Panc1 (cell line): Measurements from ENCODE around the gene ANKRD55. TPM values are rescaled to one million over a fixed set of nuclear protein-coding genes. Genes with fewer than 3 reads are reported as not detected.
"Not testable (repeated sequence)": the region's sequence is repeated elsewhere in the genome, so short reads cannot be mapped to it uniquely, and the experiment has no call there.

Source experiments
- ATAC-seq: fragments of 200-7000 bp; cut with Tn5 transposase; 2 replicates; pipeline ENCODE4 v1.9.1; 2020; ENCODE audit warnings: mild to moderate bottlenecking, moderate library complexity
- BruUV-seq: library from RNA; stranded (reverse); fragments of 400-500 nt; replicated peaks from 2 replicates; lab custom pipeline; 2021; lab: Mats Ljungman, UMichigan
- CTCF ChIA-PET: fragments of 300-600 bp; sonication (Branson Sonifier 250); formaldehyde crosslinking; loops from one replicate; lab custom pipeline; 2022; ENCODE audit warnings: antibody characterized with exemption; lab: Charles Lee
- POLR2A ChIA-PET: fragments of 300-600 bp; sonication (Branson Sonifier 250); formaldehyde crosslinking; loops from one replicate; lab custom pipeline; 2022; ENCODE audit warnings: antibody characterized with exemption; lab: Charles Lee
- DNase-seq: peaks from one replicate; pipeline ENCODE4 v3.0.0-alpha.2; 2010; ENCODE audit warnings: low read depth, low spot score
- H3K27ac ChIP-seq: 2 replicates; pipeline ENCODE4 v1.5.1; 2011; ENCODE audit warnings: mild to moderate bottlenecking, low read length, inconsistent platforms
- H3K27me3 ChIP-seq: fragments of 200-500 bp; sonication (Bioruptor generic); 2 replicates; pipeline ENCODE4 v1.6.0; 2014; ENCODE audit warnings: low read length, inconsistent platforms; ENCODE audit not compliant: control insufficient read depth, insufficient read depth
- H3K36me3 ChIP-seq: fragments of 200-500 bp; sonication (Bioruptor generic); 2 replicates; pipeline ENCODE4 v1.5.1; 2014; ENCODE audit warnings: inconsistent platforms, mild to moderate bottlenecking, low read length, moderate library complexity; ENCODE audit not compliant: control insufficient read depth, insufficient read depth
- H3K4me1 ChIP-seq: 2 replicates; pipeline ENCODE4 v1.5.1; 2011; ENCODE audit warnings: inconsistent platforms, mild to moderate bottlenecking, low read length, moderate library complexity; ENCODE audit not compliant: control insufficient read depth, insufficient read depth
- H3K4me3 ChIP-seq, 2 experiments: 2 replicates each; pipeline ENCODE4 v1.5.1; 2011 to 2012; ENCODE audit warnings: low read depth in 2 of 2, low read length in 2 of 2, mild to moderate bottlenecking in 2 of 2, inconsistent platforms in 1 of 2, moderate library complexity in 1 of 2
- H3K9me3 ChIP-seq: fragments of 200-500 bp; sonication (Bioruptor generic); 2 replicates; pipeline ENCODE4 v1.5.1; 2014; ENCODE audit warnings: low read depth, mild to moderate bottlenecking, inconsistent platforms, low read length, moderate library complexity; ENCODE audit not compliant: control insufficient read depth, insufficient read depth
- CTCF ChIP-seq: fragments of 450-650 bp; IDR thresholded peaks from 2 replicates; pipeline ENCODE4 v1.5.1; 2017; ENCODE audit warnings: mild to moderate bottlenecking
- POLR2AphosphoS5 ChIP-seq: IDR thresholded peaks from 2 replicates; pipeline ENCODE4 v1.6.1; 2012; ENCODE audit warnings: mild to moderate bottlenecking, low read depth, low read length, moderate library complexity
- REST ChIP-seq, 2 experiments: IDR thresholded peaks; 2 replicates each; pipeline ENCODE4 v1.6.1; 2011 to 2012; ENCODE audit warnings: low read depth in 2 of 2, control low read depth in 1 of 2, low read length in 1 of 2, mild to moderate bottlenecking in 1 of 2, moderate library complexity in 1 of 2; ENCODE audit not compliant: insufficient read depth in 1 of 2
- SIN3A ChIP-seq: IDR thresholded peaks from 2 replicates; pipeline ENCODE4 v1.6.1; 2012; ENCODE audit warnings: low read depth, mild to moderate bottlenecking, low read length, moderate library complexity, borderline replicate concordance; ENCODE audit not compliant: insufficient read depth
- TCF7L2 ChIP-seq: IDR thresholded peaks from 2 replicates; pipeline ENCODE4 v1.6.1; 2011; ENCODE audit warnings: mild to moderate bottlenecking, low read depth, low read length, inconsistent platforms
- in situ Hi-C: cut with HindIII; loops from 2 replicates; pipeline ENCODE4 v1.10.0; 2016; ENCODE audit warnings: low sequenced_read_pairs, low pct_unique_long_range_greater_than_20kb
- intact Hi-C: fragments of 100-400 bp; cut with micrococcal nuclease; formaldehyde crosslinking; loops from one replicate; pipeline ENCODE4 v1.10.0; 2022; ENCODE audit not compliant: unreplicated experiment
- total RNA-seq: library from RNA; stranded (reverse); gene quantifications from one replicate; pipeline ENCODE4 v1.2.1, GENCODE V29; 2021; ENCODE audit not compliant: unreplicated experiment

ANKRD55 gene
- total RNA-seq, 1 experiment from 2014 or later: not detected

- intact Hi-C loops: no loop called here
Observed at GRCh38 chr5:56228631-56229030, 4.5 kb downstream of the ANKRD55 start.

GRCh38 chr5:56227691-56228090 is 5.4 kb downstream of the ANKRD55 start:
- Histone ChIP-seq H3K9me3 (no peaks in the 10 kb centered on the region), H3K27ac (no peak overlapping the region), H3K36me3 (no peaks in the 10 kb centered on the region), H3K27me3 (no peaks in the 10 kb centered on the region), H3K4me3 (no peak overlapping the region), H3K4me1 (no peaks in the 10 kb centered on the region)
- intact Hi-C loops (no loop called here), in situ Hi-C loops (no loop called here)
- BruUV-seq: no TSS peak
- ChIA-PET CTCF (no interaction called here), POLR2A (interaction anchor here (0.7 kb wide), 1 partner anchor 159 kb away, joined by 3 read pairs; no protein-coding TSS in a partner anchor)
- no peak for TF ChIP-seq POLR2AphosphoS5
- TF ChIP-seq SIN3A: no peak
- no peak for TF ChIP-seq REST (IDR thresholded peaks at IDR 0.05; ENCODE audit: insufficient read depth in 1 of 2, low read depth in 2 of 2, low read length in 1 of 2)
- no peak for TF ChIP-seq CTCF
- no peak for TF ChIP-seq TCF7L2
- DNase-seq (no peak), ATAC-seq (no peak)

More at GRCh38 chr5:56228631-56229030, 4.5 kb downstream of the ANKRD55 start:
- POLR2A ChIA-PET: interaction anchor here (0.7 kb wide), 1 partner anchor 138 kb away, joined by 6 read pairs; no protein-coding TSS in a partner anchor
- no TSS peak for BruUV-seq
- Histone ChIP-seq H3K27me3 (no peaks in the 10 kb centered on the region; the same call in 1 of the 2 replicates), H3K27ac (no peak overlapping the region), H3K9me3 (no peaks in the 10 kb centered on the region), H3K4me3 (no peak overlapping the region), H3K4me1 (no peaks in the 10 kb centered on the region), H3K36me3 (no peaks in the 10 kb centered on the region)
- TF ChIP-seq SIN3A: no peak
- TF ChIP-seq REST (IDR thresholded peaks at IDR 0.05; ENCODE audit: insufficient read depth in 1 of 2, low read depth in 2 of 2, low read length in 1 of 2): no peak
- TF ChIP-seq POLR2AphosphoS5: no peak
- no peak for TF ChIP-seq TCF7L2
- no peak for TF ChIP-seq CTCF
- no peak for ATAC-seq
- DNase-seq: no peak
- in situ Hi-C loops: no loop called here
- CTCF ChIA-PET: interaction anchor here (0.7 kb wide), 1 partner anchor 427 kb away, joined by 6 read pairs; no protein-coding TSS in a partner anchor

GRCh38 chr5:56223298-56223697 is 9.8 kb downstream of the ANKRD55 start:
- BruUV-seq, CTCF ChIA-PET, H3K4me1 ChIP-seq, intact Hi-C loops, H3K9me3 ChIP-seq, H3K36me3 ChIP-seq, in situ Hi-C loops, ATAC-seq, POLR2A ChIA-PET, H3K4me3 ChIP-seq, H3K27me3 ChIP-seq, H3K27ac ChIP-seq, DNase-seq: not testable (repeated sequence)
